CD4-positive, alpha-beta T cell treated with Interferon gamma for 1 hour (primary cell): ENCODE data around the gene DHX57.

ENCODE experiments used
- DNase-seq: peaks from one replicate; pipeline ENCODE4 v3.0.0-alpha.2; 2020

The DHX57 gene

GRCh38 chr2:38750011-38750890 lies 125.5 kb downstream of the DHX57 start:
- peak; percentile 54 for DNase-seq

- DNase-seq: no peak
Measured at GRCh38 chr2:38748943-38749804, 126.6 kb downstream of the DHX57 start.

GRCh38 chr2:38748391-38748790 lies 127.3 kb downstream of the DHX57 start:
- DNase-seq: no peak

- no peak for DNase-seq
Measured at GRCh38 chr2:38747819-38748218, 127.9 kb downstream of the DHX57 start.
